H1 (cell line): Measurements from ENCODE around the gene CYP2S1. TPM values are rescaled to one million over a fixed set of nuclear protein-coding genes. Genes with fewer than 3 reads are reported as not detected.

Source experiments
- CHD2 ChIP-seq: IDR thresholded peaks from 2 replicates; pipeline ENCODE4 v1.6.1; 2012; ENCODE audit warnings: low read length, improper control_type of control experiment
- GABPA ChIP-seq: IDR thresholded peaks from 2 replicates; pipeline ENCODE4 v1.6.1; 2011; ENCODE audit warnings: mild to moderate bottlenecking, low read length, moderate library complexity, borderline replicate concordance; ENCODE audit not compliant: insufficient read depth
- HDAC6 ChIP-seq: IDR thresholded peaks from one replicate; pipeline ENCODE4 v1.7.1; 2012; ENCODE audit warnings: low read depth, mild to moderate bottlenecking, inconsistent platforms, low read length, moderate library complexity
- polyA plus RNA-seq, 7 experiments: library from polyadenylated mRNA; depleted of rRNA in 3 of 7; stranded (reverse) in 5 of 7; unstranded in 2 of 7; fragments of >200 nt in 5 of 7; fragments of 200-250 nt in 2 of 7; gene quantifications; 1 replicate in 5 of 7; 2 replicates in 1 of 7; 4 replicates in 1 of 7; pipeline versions ENCODE4 v1.2.1 to v1.2.3, GENCODE V29; 2011 to 2013; ENCODE audit warnings: missing spikeins in 2 of 7, mixed read lengths in 2 of 7
- total RNA-seq: library from RNA; stranded (reverse); fragmentation: NEBNext Ultra II Directional; extraction: Animal tissue kit (Norgen Biotek cat#: 25700); gene quantifications from 2 replicates; pipeline ENCODE4 v1.2.1, GENCODE V29; 2021
- TF ChIP-seq, protein P1 (sequence below), 3 experiments: IDR thresholded peaks; 1 replicate in 2 of 3; 2 replicates in 1 of 3; pipeline versions ENCODE4 v1.5.1 to v1.6.1; 2011; ENCODE audit warnings: low read length in 3 of 3, mild to moderate bottlenecking in 3 of 3, inconsistent platforms in 2 of 3, low read depth in 1 of 3, moderate library complexity in 1 of 3; ENCODE audit not compliant: insufficient read depth in 1 of 3; ENCODE audit errors: control extremely low read depth in 1 of 3

The CYP2S1 gene
- total and polyA plus RNA-seq, 2 of the 8 experiments (the other 6 are each of a cell fraction or from before 2014, with no cell fraction given), result 97.9 to 245 TPM

DNA sequence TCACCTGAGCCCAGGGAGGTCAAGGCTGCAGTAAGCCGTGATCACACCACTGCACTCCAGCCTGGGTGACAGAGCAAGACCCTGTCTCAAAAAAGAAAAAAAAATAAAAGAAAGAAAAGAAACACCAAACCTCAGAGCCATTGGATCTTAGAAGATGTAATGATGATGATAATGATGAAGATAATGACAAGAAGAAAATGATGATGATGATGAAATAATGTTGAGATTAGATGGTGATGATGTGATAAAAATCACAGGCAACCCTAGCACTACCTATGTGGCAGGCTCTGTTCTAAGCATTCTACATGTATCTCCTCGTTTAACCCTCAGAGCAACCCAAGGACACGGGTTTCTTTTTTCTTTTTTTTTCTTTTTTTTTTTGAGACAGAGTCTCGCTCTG is 51.1 kb downstream of the CYP2S1 start (continued):
- TF ChIP-seq, protein P1, sequence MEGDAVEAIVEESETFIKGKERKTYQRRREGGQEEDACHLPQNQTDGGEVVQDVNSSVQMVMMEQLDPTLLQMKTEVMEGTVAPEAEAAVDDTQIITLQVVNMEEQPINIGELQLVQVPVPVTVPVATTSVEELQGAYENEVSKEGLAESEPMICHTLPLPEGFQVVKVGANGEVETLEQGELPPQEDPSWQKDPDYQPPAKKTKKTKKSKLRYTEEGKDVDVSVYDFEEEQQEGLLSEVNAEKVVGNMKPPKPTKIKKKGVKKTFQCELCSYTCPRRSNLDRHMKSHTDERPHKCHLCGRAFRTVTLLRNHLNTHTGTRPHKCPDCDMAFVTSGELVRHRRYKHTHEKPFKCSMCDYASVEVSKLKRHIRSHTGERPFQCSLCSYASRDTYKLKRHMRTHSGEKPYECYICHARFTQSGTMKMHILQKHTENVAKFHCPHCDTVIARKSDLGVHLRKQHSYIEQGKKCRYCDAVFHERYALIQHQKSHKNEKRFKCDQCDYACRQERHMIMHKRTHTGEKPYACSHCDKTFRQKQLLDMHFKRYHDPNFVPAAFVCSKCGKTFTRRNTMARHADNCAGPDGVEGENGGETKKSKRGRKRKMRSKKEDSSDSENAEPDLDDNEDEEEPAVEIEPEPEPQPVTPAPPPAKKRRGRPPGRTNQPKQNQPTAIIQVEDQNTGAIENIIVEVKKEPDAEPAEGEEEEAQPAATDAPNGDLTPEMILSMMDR (IDR thresholded peaks at IDR 0.05; ENCODE audit: control extremely low read depth in 1 of 3, insufficient read depth in 1 of 3, low read depth in 1 of 3, low read length in 3 of 3), result no peak
- TF ChIP-seq HDAC6 (no peak), CHD2 (no peak), GABPA (no peak)
